Activated naive CD4-positive, alpha-beta T cell treated with anti-CD3 and anti-CD28 coated beads, Interleukin-2, amount 50 U/mL, for 24 hours (primary cell): ENCODE data around the gene COL8A1.

Experiments used
- H3K27ac Mint-ChIP-seq: one replicate; pipeline ENCODE4 v1.8.0; 2021; ENCODE audit warnings: mild to moderate bottlenecking, mixed read lengths
- H3K27me3 Mint-ChIP-seq: one replicate; pipeline ENCODE4 v1.8.0; 2021; ENCODE audit warnings: mixed read lengths
- H3K36me3 Mint-ChIP-seq: one replicate; pipeline ENCODE4 v1.8.0; 2021; ENCODE audit warnings: mixed read lengths
- H3K4me1 Mint-ChIP-seq: one replicate; pipeline ENCODE4 v1.8.0; 2021; ENCODE audit warnings: mixed read lengths
- H3K4me3 Mint-ChIP-seq: one replicate; pipeline ENCODE4 v1.8.0; 2021; ENCODE audit warnings: mild to moderate bottlenecking, mixed read lengths
- H3K9me3 Mint-ChIP-seq: one replicate; pipeline ENCODE4 v1.8.0; 2021; ENCODE audit warnings: mixed read lengths

The COL8A1 gene

GRCh38 chr3:99768808-99769501 lies 130.6 kb downstream of the COL8A1 start:
- no peaks in the 10 kb centered on the region for H3K27me3 Mint-ChIP-seq
- H3K9me3 Mint-ChIP-seq: no peaks in the 10 kb centered on the region
- no peak overlapping the region for H3K4me3 Mint-ChIP-seq
- no peaks in the 10 kb centered on the region for H3K4me1 Mint-ChIP-seq
- no peaks in the 10 kb centered on the region for H3K36me3 Mint-ChIP-seq
- H3K27ac Mint-ChIP-seq: no peak overlapping the region

- Mint-ChIP-seq H3K9me3 (no peaks in the 10 kb centered on the region), H3K27ac (no peak overlapping the region), H3K36me3 (no peaks in the 10 kb centered on the region), H3K27me3 (peaks cover 2% of the 10 kb centered on the region), H3K4me1 (no peaks in the 10 kb centered on the region), H3K4me3 (no peak overlapping the region)
Observed at GRCh38 chr3:99772171-99772570, 133.8 kb downstream of the COL8A1 start.

GRCh38 chr3:99772671-99773070 lies 134.3 kb downstream of the COL8A1 start:
- Mint-ChIP-seq H3K4me1 (no peaks in the 10 kb centered on the region), H3K27ac (no peak overlapping the region), H3K27me3 (peaks cover 3% of the 10 kb centered on the region), H3K9me3 (no peaks in the 10 kb centered on the region), H3K4me3 (no peak overlapping the region), H3K36me3 (no peaks in the 10 kb centered on the region)

- Mint-ChIP-seq H3K27me3 (peaks cover 9% of the 10 kb centered on the region), H3K27ac (no peak overlapping the region), H3K4me1 (no peaks in the 10 kb centered on the region), H3K36me3 (no peaks in the 10 kb centered on the region), H3K9me3 (no peaks in the 10 kb centered on the region), H3K4me3 (no peak overlapping the region)
Observed at GRCh38 chr3:99774467-99774866, 136.1 kb downstream of the COL8A1 start.

GRCh38 chr3:99776516-99777209 lies 138.3 kb downstream of the COL8A1 start:
- H3K27ac Mint-ChIP-seq: no peak overlapping the region
- no peaks in the 10 kb centered on the region for H3K4me1 Mint-ChIP-seq
- no peaks in the 10 kb centered on the region for H3K36me3 Mint-ChIP-seq
- H3K4me3 Mint-ChIP-seq: no peak overlapping the region
- no peaks in the 10 kb centered on the region for H3K9me3 Mint-ChIP-seq
- peaks cover 9% of the 10 kb centered on the region for H3K27me3 Mint-ChIP-seq

GRCh38 chr3:99777210-99777549 lies 138.8 kb downstream of the COL8A1 start:
- H3K4me3 Mint-ChIP-seq: no peak overlapping the region
- no peaks in the 10 kb centered on the region for H3K4me1 Mint-ChIP-seq
- H3K27ac Mint-ChIP-seq: no peak overlapping the region

GRCh38 chr3:99777708-99778107 lies 139.3 kb downstream of the COL8A1 start:
- Mint-ChIP-seq H3K9me3 (no peaks in the 10 kb centered on the region), H3K4me1 (no peaks in the 10 kb centered on the region), H3K27me3 (peaks cover 9% of the 10 kb centered on the region), H3K4me3 (no peak overlapping the region), H3K27ac (no peak overlapping the region), H3K36me3 (no peaks in the 10 kb centered on the region)

More at GRCh38 chr3:99777210-99777549, 138.8 kb downstream of the COL8A1 start:
- H3K27me3 Mint-ChIP-seq: peaks cover 9% of the 10 kb centered on the region
- no peaks in the 10 kb centered on the region for H3K36me3 Mint-ChIP-seq
- no peaks in the 10 kb centered on the region for H3K9me3 Mint-ChIP-seq

GRCh38 chr3:99780749-99781148 lies 142.4 kb downstream of the COL8A1 start:
- Mint-ChIP-seq H3K36me3 (no peaks in the 10 kb centered on the region), H3K27ac (no peak overlapping the region), H3K27me3 (peaks cover 14% of the 10 kb centered on the region), H3K4me3 (no peak overlapping the region), H3K4me1 (no peaks in the 10 kb centered on the region), H3K9me3 (no peaks in the 10 kb centered on the region)

- H3K4me3 Mint-ChIP-seq: no peak overlapping the region
Observed at GRCh38 chr3:99781761-99782160, 143.4 kb downstream of the COL8A1 start.

GRCh38 chr3:99783011-99783573 lies 144.7 kb downstream of the COL8A1 start:
- no peak overlapping the region for H3K27ac Mint-ChIP-seq
- no peaks in the 10 kb centered on the region for H3K4me1 Mint-ChIP-seq
- H3K36me3 Mint-ChIP-seq: no peaks in the 10 kb centered on the region
- no peak overlapping the region for H3K4me3 Mint-ChIP-seq
- H3K27me3 Mint-ChIP-seq: peaks cover 10% of the 10 kb centered on the region
- H3K9me3 Mint-ChIP-seq: no peaks in the 10 kb centered on the region

More at GRCh38 chr3:99781761-99782160, 143.4 kb downstream of the COL8A1 start:
- H3K36me3 Mint-ChIP-seq: no peaks in the 10 kb centered on the region
- H3K27me3 Mint-ChIP-seq: peaks cover 14% of the 10 kb centered on the region
- H3K4me1 Mint-ChIP-seq: no peaks in the 10 kb centered on the region
- no peaks in the 10 kb centered on the region for H3K9me3 Mint-ChIP-seq
- H3K27ac Mint-ChIP-seq: no peak overlapping the region

GRCh38 chr3:99789011-99789721 lies 150.8 kb downstream of the COL8A1 start:
- Mint-ChIP-seq H3K36me3 (no peaks in the 10 kb centered on the region), H3K27me3 (peaks cover 4% of the 10 kb centered on the region), H3K9me3 (no peaks in the 10 kb centered on the region), H3K27ac (no peak overlapping the region), H3K4me1 (no peaks in the 10 kb centered on the region), H3K4me3 (no peak overlapping the region)

- no peaks in the 10 kb centered on the region for H3K9me3 Mint-ChIP-seq
- no peak overlapping the region for H3K27ac Mint-ChIP-seq
- no peaks in the 10 kb centered on the region for H3K27me3 Mint-ChIP-seq
- no peaks in the 10 kb centered on the region for H3K36me3 Mint-ChIP-seq
- H3K4me3 Mint-ChIP-seq: no peak overlapping the region
- no peaks in the 10 kb centered on the region for H3K4me1 Mint-ChIP-seq
Observed at GRCh38 chr3:99794485-99794884, 156.1 kb downstream of the COL8A1 start.

- H3K36me3 Mint-ChIP-seq: no peaks in the 10 kb centered on the region
- H3K27me3 Mint-ChIP-seq: no peaks in the 10 kb centered on the region
- no peak overlapping the region for H3K4me3 Mint-ChIP-seq
- H3K4me1 Mint-ChIP-seq: no peaks in the 10 kb centered on the region
- H3K27ac Mint-ChIP-seq: no peak overlapping the region
- H3K9me3 Mint-ChIP-seq: no peaks in the 10 kb centered on the region
Observed at GRCh38 chr3:99795573-99795972, 157.2 kb downstream of the COL8A1 start.

- Mint-ChIP-seq H3K27me3 (no peaks in the 10 kb centered on the region), H3K4me3 (no peak overlapping the region), H3K36me3 (peaks cover 8% of the 10 kb centered on the region), H3K4me1 (no peaks in the 10 kb centered on the region), H3K9me3 (peaks cover 13% of the 10 kb centered on the region), H3K27ac (no peak overlapping the region)
Observed at GRCh38 chr3:99799422-99799821, 161.0 kb downstream of the COL8A1 start.

- H3K36me3 Mint-ChIP-seq: peaks cover 16% of the 10 kb centered on the region
- H3K4me3 Mint-ChIP-seq: no peak overlapping the region
- no peaks in the 10 kb centered on the region for H3K27me3 Mint-ChIP-seq
- H3K4me1 Mint-ChIP-seq: no peaks in the 10 kb centered on the region
- H3K27ac Mint-ChIP-seq: no peak overlapping the region
- H3K9me3 Mint-ChIP-seq: peaks cover 19% of the 10 kb centered on the region
Observed at GRCh38 chr3:99803297-99803696, 164.9 kb downstream of the COL8A1 start.

GRCh38 chr3:99805160-99805559 lies 166.8 kb downstream of the COL8A1 start:
- Mint-ChIP-seq H3K27ac (no peak overlapping the region), H3K4me3 (no peak overlapping the region), H3K36me3 (peaks cover 16% of the 10 kb centered on the region), H3K27me3 (no peaks in the 10 kb centered on the region), H3K9me3 (peaks cover 19% of the 10 kb centered on the region), H3K4me1 (no peaks in the 10 kb centered on the region)
